Stomach (tissue), 4 donors: Measurements from ENCODE around the gene DNAJC15.

Experiments used
- EP300 ChIP-seq: sonication (generic); formaldehyde crosslinking; IDR thresholded peaks from one replicate; pipeline ENCODE4 v1.6.1; 2017; ENCODE audit warnings: antibody characterized with exemption
- POLR2A ChIP-seq, 4 donors: fragments of 450-650 bp; IDR thresholded peaks; one replicate each; pipeline ENCODE4 v1.6.1; 2016; ENCODE audit warnings: antibody characterized with exemption in 4 of 4, control low read depth in 2 of 4, mild to moderate bottlenecking in 1 of 4, moderate library complexity in 1 of 4
- POLR2AphosphoS5 ChIP-seq, 3 donors: sonication (generic); formaldehyde crosslinking; IDR thresholded peaks; one replicate each; pipeline ENCODE4 v1.6.1; 2016; ENCODE audit warnings: antibody characterized with exemption in 3 of 3
- TF ChIP-seq, protein P1 (sequence below), 7 experiments: fragments of 450-650 bp in 4 of 7; fragments of 200-600 bp in 3 of 7; sonication (generic) in 3 of 7; IDR thresholded peaks; one replicate each; pipeline ENCODE4 v1.5.1; 2016 to 2019; ENCODE audit warnings: antibody characterized with exemption in 7 of 7, control low read depth in 2 of 7, mild to moderate bottlenecking in 1 of 7

DNA sequence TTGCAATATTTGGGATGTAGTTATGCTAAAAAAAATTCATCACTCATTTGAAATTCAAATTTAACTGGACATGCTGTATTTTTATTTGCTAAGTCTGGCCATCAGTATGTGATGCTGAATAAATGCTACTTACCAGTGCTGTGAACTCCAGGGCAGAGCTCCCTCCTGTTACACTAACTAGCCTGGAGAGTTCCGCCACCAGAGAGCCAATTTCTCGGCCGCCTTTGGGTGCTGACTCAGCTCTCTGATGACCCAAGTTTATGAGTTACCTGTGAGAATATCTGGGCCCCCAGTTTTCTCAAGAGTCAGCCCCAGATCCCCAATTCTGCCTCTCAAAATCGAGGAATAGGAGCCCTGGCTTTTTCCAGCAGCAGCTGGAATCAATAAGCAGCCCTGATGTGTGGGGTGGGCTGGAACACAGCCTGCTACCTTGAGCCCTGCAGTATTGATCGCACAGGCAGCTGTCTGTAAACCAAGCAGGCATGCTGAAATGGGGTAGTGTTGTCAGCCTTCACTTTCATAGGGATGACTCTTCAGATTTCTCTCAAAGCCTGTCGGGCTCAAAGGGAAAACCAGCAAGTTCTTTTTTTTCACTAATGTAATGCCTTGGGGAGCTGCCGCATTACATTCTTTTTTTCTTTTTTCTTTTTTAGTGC lies 113.7 kb downstream of the DNAJC15 start:
- no peak for TF ChIP-seq POLR2A (IDR thresholded peaks at IDR 0.05)
- TF ChIP-seq, protein P1, sequence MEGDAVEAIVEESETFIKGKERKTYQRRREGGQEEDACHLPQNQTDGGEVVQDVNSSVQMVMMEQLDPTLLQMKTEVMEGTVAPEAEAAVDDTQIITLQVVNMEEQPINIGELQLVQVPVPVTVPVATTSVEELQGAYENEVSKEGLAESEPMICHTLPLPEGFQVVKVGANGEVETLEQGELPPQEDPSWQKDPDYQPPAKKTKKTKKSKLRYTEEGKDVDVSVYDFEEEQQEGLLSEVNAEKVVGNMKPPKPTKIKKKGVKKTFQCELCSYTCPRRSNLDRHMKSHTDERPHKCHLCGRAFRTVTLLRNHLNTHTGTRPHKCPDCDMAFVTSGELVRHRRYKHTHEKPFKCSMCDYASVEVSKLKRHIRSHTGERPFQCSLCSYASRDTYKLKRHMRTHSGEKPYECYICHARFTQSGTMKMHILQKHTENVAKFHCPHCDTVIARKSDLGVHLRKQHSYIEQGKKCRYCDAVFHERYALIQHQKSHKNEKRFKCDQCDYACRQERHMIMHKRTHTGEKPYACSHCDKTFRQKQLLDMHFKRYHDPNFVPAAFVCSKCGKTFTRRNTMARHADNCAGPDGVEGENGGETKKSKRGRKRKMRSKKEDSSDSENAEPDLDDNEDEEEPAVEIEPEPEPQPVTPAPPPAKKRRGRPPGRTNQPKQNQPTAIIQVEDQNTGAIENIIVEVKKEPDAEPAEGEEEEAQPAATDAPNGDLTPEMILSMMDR (IDR thresholded peaks at IDR 0.05): no peak
- no peak for TF ChIP-seq POLR2AphosphoS5 (IDR thresholded peaks at IDR 0.05)
- TF ChIP-seq EP300: no peak
